ENCODE measurements around the gene CFAP77. TPM values are rescaled to one million over a fixed set of nuclear protein-coding genes. Genes with fewer than 3 reads are reported as not detected.

Gene CFAP77
- total RNA-seq, 1 donor from 2014 or later, result 1.8 TPM

DNA sequence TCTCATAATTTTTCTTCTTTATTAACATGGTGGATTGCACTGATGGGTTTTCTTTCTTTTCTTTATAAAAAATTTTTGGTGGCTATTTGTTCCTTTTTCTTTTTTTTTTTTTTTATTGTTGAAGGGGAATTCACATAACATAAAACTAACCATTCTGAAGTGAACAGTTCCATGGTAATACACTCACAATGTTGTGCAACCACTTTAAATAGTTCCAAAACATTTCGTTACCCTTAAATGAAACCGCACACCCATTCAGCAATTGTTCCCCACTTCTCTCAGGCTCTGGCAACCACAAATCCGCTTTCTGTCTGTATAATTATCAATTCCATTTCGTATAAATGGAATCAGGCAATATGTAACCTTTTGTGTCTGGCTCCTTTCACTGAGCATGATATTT lies 43.5 kb upstream of the CFAP77 start:
- Mint-ChIP-seq H3K4me3 (no peak overlapping the region), H3K27ac (no peak overlapping the region), H3K36me3 (no peaks in the 10 kb centered on the region), H3K9me3 (no peaks in the 10 kb centered on the region), H3K27me3 (ENCODE audit: insufficient read depth, low read depth) (no peaks in the 10 kb centered on the region), H3K4me1 (no peaks in the 10 kb centered on the region)
- Histone ChIP-seq H3K9ac (no peak overlapping the region), H3K4me1 (no peaks in the 10 kb centered on the region), H3K27ac (no peak overlapping the region), H3K4me3 (no peak overlapping the region), H3K9me3 (ENCODE audit: low read depth) (no peaks in the 10 kb centered on the region), H3K36me3 (no peaks in the 10 kb centered on the region), H3F3A (ENCODE audit: low read depth) (no peaks in the 10 kb centered on the region), H3K79me2 (ENCODE audit: low read depth) (no peaks in the 10 kb centered on the region), H3K27me3 (no peaks in the 10 kb centered on the region), H2AFZ (replicated peaks) (no peak overlapping the region), H3K4me2 (no peak overlapping the region), H4K20me1 (ENCODE audit: low read depth) (no peaks in the 10 kb centered on the region)
- TF ChIP-seq EZH2phosphoT487 (IDR thresholded peaks at IDR 0.05), result no peak
- TF ChIP-seq, protein P1, sequence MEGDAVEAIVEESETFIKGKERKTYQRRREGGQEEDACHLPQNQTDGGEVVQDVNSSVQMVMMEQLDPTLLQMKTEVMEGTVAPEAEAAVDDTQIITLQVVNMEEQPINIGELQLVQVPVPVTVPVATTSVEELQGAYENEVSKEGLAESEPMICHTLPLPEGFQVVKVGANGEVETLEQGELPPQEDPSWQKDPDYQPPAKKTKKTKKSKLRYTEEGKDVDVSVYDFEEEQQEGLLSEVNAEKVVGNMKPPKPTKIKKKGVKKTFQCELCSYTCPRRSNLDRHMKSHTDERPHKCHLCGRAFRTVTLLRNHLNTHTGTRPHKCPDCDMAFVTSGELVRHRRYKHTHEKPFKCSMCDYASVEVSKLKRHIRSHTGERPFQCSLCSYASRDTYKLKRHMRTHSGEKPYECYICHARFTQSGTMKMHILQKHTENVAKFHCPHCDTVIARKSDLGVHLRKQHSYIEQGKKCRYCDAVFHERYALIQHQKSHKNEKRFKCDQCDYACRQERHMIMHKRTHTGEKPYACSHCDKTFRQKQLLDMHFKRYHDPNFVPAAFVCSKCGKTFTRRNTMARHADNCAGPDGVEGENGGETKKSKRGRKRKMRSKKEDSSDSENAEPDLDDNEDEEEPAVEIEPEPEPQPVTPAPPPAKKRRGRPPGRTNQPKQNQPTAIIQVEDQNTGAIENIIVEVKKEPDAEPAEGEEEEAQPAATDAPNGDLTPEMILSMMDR (IDR thresholded peaks at IDR 0.05), result no peak
- DNase-seq (ENCODE audit: low spot score), result no peak

DNA sequence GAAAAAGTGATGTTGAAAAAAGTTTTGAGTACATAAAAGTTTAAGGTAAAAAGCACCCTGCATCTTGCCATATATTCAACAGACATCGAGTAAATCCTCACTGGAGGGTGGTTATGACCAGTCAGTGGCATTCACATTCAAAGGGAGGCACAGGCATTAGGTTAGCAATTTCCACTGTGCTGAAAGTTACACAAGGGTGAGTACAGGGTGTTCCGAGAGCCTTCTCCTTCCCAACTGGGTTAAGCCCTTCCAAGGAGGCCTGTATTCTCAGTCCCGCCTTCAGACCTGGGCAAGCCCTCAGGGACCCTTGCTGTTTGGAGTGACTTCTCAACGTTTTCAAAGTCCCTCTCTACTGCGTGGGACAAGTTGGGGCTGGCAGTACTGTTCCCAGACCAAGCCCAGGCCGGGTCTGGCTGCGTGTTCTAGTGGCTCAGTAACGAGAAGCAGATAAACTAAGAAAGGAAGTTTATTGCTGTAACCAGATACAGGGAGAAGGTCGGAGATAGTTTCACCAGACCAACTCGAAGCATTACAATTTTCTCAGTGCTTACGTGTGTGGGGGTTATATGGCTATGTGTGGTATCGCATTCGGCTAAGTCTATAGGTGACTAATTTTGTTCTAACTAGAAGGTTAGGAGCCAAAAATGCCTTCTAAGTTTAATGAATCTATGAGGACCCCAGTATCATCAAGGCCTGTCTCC lies 42.2 kb upstream of the CFAP77 start:
- Mint-ChIP-seq H3K9me3 (no peaks in the 10 kb centered on the region), H3K4me1 (peaks cover 6% of the 10 kb centered on the region), H3K27ac (no peak overlapping the region), H3K27me3 (ENCODE audit: insufficient read depth, low read depth) (no peaks in the 10 kb centered on the region), H3K4me3 (no peak overlapping the region), H3K36me3 (no peaks in the 10 kb centered on the region)
- H3K4me3 ChIP-seq, result no peak overlapping the region
- TF ChIP-seq EZH2 (IDR thresholded peaks at IDR 0.05) (no peak), EZH2phosphoT487 (IDR thresholded peaks at IDR 0.05) (no peak)
- no peak for DNase-seq (ENCODE audit: low spot score)
- H3K4me2 ChIP-seq, result no peak overlapping the region
- no peaks in the 10 kb centered on the region for H3K4me1 ChIP-seq
- no peaks in the 10 kb centered on the region for H3K36me3 ChIP-seq
- H3K27ac ChIP-seq, result no peak overlapping the region
- H3K27me3 ChIP-seq, result no peaks in the 10 kb centered on the region
- H4K20me1 ChIP-seq (ENCODE audit: low read depth), result no peaks in the 10 kb centered on the region
- no peaks in the 10 kb centered on the region for H3F3A ChIP-seq (ENCODE audit: low read depth)
- H3K79me2 ChIP-seq (ENCODE audit: low read depth), result no peaks in the 10 kb centered on the region
- H3K9ac ChIP-seq, result no peak overlapping the region
- no peak overlapping the region for H2AFZ ChIP-seq (replicated peaks)
- H3K9me3 ChIP-seq (ENCODE audit: low read depth), result no peaks in the 10 kb centered on the region

DNA sequence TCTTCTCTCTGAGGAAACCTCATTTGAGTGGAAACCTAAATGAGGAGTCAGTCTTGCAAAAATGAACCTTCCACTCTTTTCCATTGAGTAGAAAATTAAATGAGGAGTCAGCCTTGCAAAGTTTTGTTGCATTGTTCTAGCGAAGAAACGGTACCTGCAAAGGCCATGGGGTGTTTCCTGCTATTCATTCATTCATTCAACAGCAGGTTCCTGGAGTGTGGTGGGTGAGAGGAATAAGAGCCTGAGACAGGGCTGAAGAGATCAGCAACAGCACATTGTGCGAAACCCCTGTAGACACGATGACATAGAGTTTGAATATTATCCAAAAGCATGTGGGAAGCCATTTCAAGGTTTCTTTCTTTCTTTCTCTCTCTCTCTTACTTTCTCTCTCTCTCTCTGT lies 40.6 kb upstream of the CFAP77 start:
- no peaks in the 10 kb centered on the region for H3K4me1 ChIP-seq
- no peaks in the 10 kb centered on the region for H3K36me3 ChIP-seq
- H3F3A ChIP-seq (ENCODE audit: low read depth), result no peaks in the 10 kb centered on the region
- no peaks in the 10 kb centered on the region for H3K27me3 Mint-ChIP-seq (ENCODE audit: insufficient read depth, low read depth)
- H3K27me3 ChIP-seq, result no peaks in the 10 kb centered on the region
- no peak overlapping the region for H3K4me3 Mint-ChIP-seq
- H3K9ac ChIP-seq, result no peak overlapping the region
- peaks cover 6% of the 10 kb centered on the region for H3K4me1 Mint-ChIP-seq
- DNase-seq (ENCODE audit: low spot score), result no peak
- no peaks in the 10 kb centered on the region for H3K36me3 Mint-ChIP-seq
- no peaks in the 10 kb centered on the region for H3K9me3 ChIP-seq (ENCODE audit: low read depth)
- H3K27ac ChIP-seq, result no peak overlapping the region
- no peaks in the 10 kb centered on the region for H4K20me1 ChIP-seq (ENCODE audit: low read depth)
- no peak overlapping the region for H3K4me3 ChIP-seq
- H2AFZ ChIP-seq (replicated peaks), result no peak overlapping the region
- H3K9me3 Mint-ChIP-seq, result no peaks in the 10 kb centered on the region
- H3K4me2 ChIP-seq, result no peak overlapping the region
- H3K79me2 ChIP-seq (ENCODE audit: low read depth), result no peaks in the 10 kb centered on the region
- H3K27ac Mint-ChIP-seq, result no peak overlapping the region
- TF ChIP-seq EZH2phosphoT487 (IDR thresholded peaks at IDR 0.05) (no peak), EZH2 (IDR thresholded peaks at IDR 0.05) (no peak)
- TF ChIP-seq, protein P1 (IDR thresholded peaks at IDR 0.05), result no peak

DNA sequence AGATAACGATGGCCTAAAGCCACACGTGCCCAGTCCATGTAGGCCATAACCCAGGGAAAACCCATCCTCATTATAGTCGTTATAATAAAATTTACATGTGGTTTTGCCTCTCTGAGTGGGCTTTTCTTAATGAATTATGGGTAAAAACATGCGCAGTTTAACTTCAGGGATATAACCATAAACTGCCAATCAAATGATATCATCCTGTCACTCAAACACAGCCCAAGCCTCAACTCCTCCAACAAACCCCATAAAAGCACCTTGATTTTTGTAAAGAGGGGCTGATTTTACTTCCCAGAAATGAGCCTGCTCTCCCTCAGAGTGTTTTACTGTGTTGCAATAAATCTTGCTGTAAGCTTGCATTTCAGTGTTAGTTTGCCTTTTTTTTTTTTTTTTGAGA lies 39.4 kb upstream of the CFAP77 start:
- H3K9me3 Mint-ChIP-seq, result no peaks in the 10 kb centered on the region
- no peak for DNase-seq (ENCODE audit: low spot score)
- Histone ChIP-seq H3K4me2 (no peak overlapping the region), H4K20me1 (ENCODE audit: low read depth) (no peaks in the 10 kb centered on the region), H3K36me3 (no peaks in the 10 kb centered on the region), H3K9ac (no peak overlapping the region), H2AFZ (replicated peaks) (no peak overlapping the region), H3K27ac (no peak overlapping the region), H3K79me2 (ENCODE audit: low read depth) (no peaks in the 10 kb centered on the region), H3F3A (ENCODE audit: low read depth) (peaks cover 2% of the 10 kb centered on the region), H3K27me3 (no peaks in the 10 kb centered on the region), H3K4me1 (no peaks in the 10 kb centered on the region), H3K4me3 (no peak overlapping the region), H3K9me3 (ENCODE audit: low read depth) (no peaks in the 10 kb centered on the region)
- H3K4me3 Mint-ChIP-seq, result no peak overlapping the region
- TF ChIP-seq EZH2phosphoT487 (IDR thresholded peaks at IDR 0.05) (no peak), EZH2 (IDR thresholded peaks at IDR 0.05) (no peak)
- TF ChIP-seq, protein P1 (IDR thresholded peaks at IDR 0.05), result no peak
- H3K36me3 Mint-ChIP-seq, result no peaks in the 10 kb centered on the region
- no peak overlapping the region for H3K27ac Mint-ChIP-seq
- no peaks in the 10 kb centered on the region for H3K27me3 Mint-ChIP-seq (ENCODE audit: insufficient read depth, low read depth)
- H3K4me1 Mint-ChIP-seq, result peaks cover 6% of the 10 kb centered on the region

Measured in neural progenitor cell (in vitro differentiated cells).